ENCODE results near the gene LPP. TPM values are rescaled to one million over a fixed set of nuclear protein-coding genes. Genes with fewer than 3 reads are reported as not detected.

Gene LPP
- total RNA-seq, 1 donor from 2014 or later, result 79.6 TPM

DNA sequence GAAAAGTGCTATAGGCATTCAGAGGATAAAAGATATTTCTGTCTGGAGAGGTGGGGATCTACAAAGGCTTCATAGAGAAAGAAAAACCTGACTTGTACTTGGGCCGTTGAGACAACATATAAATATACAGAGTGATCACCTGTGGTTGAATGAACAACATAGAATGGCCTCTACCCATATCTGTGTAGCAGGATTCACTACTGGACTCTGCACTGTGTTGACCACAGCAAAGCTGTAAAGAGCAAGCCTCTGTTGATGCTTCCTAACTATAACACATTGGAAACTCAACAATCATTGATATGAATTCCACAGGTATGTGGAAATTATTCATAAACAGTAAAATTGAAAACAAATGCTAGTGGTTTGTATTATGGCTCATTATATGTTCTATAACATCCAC is 19.1 kb upstream of the LPP start:
- intact Hi-C loops (cut with micrococcal nuclease), result no loop called here

DNA sequence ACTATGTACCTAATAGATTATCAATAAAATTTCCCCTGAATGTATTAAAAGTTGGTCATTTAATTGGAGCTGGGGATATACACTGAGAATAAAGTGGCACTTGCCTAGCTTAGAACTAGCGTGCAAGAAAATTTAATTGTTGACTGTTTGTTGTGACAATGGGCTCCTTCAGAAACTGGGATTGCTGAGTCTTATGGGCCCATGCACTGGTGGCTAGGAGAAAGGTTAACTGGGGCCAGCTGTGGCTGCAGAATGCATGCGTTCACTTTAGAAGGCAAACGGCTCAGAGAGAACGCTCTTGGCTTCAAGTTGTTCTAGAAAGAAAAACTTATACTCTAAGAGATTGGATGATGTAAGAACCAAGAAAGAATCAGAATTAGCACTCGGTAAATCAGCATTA is 18.7 kb upstream of the LPP start:
- intact Hi-C loops (cut with micrococcal nuclease), result no loop called here

- intact Hi-C loops (cut with micrococcal nuclease), result no loop called here
Measured at GRCh38 chr3:188137051-188137450, 16.9 kb upstream of the LPP start.

DNA sequence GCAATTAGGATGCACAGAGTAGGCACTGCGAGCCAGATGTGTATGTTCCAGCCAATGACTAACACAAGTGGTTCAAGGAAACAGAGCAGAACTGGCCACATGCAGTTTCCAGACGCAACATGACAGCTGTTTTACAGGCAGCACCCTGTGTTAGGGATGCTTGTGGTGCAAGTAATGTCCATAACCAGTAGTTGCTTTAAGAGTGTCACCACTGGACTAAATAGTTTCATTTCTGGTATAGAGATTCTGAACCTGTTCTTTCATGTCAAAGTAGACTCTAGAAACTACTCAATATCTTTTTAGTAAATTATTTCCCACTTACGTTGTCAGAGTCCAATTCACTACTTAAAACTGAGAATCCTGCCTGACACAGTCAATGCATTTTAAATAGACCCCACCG is 14.5 kb upstream of the LPP start:
- intact Hi-C loops (cut with micrococcal nuclease), result no loop called here

GRCh38 chr3:188146219-188146618 is 7.7 kb upstream of the LPP start:
- intact Hi-C loops (cut with micrococcal nuclease), result no loop called here

DNA sequence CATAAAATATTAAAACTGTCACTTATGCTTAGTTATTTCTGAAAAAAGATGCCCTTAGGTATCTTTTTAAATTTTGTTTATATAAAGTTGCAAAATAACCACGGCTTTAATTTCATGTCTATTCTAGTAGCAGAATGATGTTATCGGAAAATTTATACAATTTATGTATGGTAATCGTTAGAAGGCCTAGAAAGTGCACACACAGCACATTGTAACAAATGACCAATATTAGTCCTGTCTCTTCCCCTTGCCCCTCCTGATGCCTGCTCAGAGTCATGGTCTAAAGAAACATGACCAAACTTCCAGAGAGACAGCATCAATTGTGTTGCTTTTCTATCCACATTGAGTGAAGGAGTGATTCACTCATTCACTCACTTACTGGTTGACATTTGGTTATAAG is 6.2 kb upstream of the LPP start:
- intact Hi-C loops (cut with micrococcal nuclease), result no loop called here

DNA sequence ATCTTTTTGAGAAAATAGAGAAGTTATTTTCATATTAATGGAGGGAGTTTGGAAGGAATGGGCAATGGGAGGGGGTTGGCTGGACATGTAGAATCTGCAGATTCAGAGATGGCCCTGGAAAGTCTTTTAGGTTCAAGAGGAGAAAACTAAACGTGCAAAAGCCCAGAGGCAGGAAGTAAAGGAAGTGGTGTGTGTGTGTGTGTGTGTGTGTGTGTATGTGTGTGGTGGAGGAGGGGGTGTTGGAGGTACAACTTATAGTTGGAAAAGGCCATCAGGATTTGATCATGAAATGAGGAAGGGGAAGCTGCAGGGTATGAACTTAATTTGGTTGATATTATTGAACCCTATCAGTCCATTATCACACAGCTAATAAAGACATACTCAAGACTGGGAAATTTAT is 5.6 kb upstream of the LPP start:
- intact Hi-C loops (cut with micrococcal nuclease), result no loop called here

- intact Hi-C loops (cut with micrococcal nuclease), result no loop called here
Measured at GRCh38 chr3:188149587-188149986, 4.4 kb upstream of the LPP start.

- intact Hi-C loops (cut with micrococcal nuclease), result loop anchor here (5.0 to 10.0 kb wide), 4 partner anchors 89 to 981 kb away; no protein-coding TSS in a partner anchor
Measured at GRCh38 chr3:188150982-188151381, 3.0 kb upstream of the LPP start.

- intact Hi-C loops (cut with micrococcal nuclease), result loop anchor here (5.0 to 10.0 kb wide), 4 partner anchors 89 to 981 kb away; no protein-coding TSS in a partner anchor
Measured at GRCh38 chr3:188151438-188151837, 2.5 kb upstream of the LPP start.

DNA sequence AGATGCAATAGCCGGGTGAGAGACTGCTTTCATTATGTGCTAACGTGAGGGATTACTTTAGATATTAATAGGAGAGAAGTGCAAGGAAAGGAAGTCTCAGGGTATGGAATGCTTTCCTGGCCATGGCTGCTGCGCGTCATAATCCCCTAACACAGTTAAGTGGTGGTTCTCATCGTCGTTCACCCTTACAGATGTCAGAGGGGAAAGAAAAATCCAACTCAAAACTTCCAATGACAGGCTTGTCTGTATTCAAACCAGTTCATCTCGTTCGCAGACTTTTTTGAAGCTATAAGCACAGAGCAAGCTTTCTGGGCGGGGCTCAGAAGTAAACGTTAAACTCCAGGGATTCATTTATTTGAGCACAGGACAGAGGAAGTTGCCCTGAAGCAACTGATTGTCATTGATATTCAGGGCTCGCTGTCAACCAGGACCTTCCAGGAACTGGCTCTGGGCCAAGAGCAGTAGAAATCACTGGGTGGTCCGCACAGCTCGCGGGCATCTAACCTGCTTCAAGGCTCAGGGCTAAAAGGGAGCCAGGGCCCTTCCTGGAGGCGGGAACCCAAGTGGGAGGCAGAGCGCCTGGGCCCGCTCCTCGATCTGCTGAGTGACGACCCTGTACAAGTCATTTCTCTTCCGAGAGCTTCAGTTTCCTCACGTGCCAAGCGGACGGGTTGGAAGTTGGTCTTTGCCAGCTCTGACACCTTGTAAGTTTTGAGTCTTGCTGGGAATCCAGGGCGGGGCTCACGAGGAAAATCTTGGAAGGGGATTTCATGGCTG is 1.1 kb upstream of the LPP start:
- intact Hi-C loops (cut with micrococcal nuclease), result loop anchor here (5.0 to 10.0 kb wide), 4 partner anchors 91 to 979 kb away; no protein-coding TSS in a partner anchor

DNA sequence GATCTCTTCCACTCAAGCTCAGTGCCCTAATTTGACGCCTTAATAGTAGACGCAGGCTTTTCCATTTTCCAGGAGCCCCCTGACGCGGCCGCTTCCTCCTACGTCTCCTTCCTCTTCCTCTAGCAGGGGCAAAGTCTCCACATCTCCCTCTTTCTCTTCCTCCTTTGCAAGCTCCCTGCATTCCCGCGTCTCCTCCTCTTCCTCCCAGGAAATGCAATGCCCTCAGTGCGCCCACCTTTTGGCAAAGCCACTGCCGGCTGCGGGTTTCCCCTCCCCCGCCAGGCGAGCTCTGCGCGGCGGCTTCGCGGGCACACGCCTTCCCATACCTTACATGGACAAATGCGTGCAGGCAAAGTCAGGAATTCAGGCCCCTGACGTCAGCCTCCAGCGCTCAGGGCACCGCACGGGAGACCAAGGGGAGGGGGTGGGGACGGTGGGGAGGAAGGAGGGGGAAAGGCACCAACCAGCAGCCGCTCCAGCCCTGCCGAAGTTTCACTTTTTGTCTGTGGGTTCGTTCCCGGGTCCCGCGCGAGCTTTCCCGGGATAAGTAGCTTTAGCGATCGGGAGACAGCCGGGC is 432 bp upstream of the LPP start:
- intact Hi-C loops (cut with micrococcal nuclease), result loop anchor here (1.0 to 10.0 kb wide), 11 partner anchors 17 to 979 kb away; partner anchors contain the start of gene BCL6

DNA sequence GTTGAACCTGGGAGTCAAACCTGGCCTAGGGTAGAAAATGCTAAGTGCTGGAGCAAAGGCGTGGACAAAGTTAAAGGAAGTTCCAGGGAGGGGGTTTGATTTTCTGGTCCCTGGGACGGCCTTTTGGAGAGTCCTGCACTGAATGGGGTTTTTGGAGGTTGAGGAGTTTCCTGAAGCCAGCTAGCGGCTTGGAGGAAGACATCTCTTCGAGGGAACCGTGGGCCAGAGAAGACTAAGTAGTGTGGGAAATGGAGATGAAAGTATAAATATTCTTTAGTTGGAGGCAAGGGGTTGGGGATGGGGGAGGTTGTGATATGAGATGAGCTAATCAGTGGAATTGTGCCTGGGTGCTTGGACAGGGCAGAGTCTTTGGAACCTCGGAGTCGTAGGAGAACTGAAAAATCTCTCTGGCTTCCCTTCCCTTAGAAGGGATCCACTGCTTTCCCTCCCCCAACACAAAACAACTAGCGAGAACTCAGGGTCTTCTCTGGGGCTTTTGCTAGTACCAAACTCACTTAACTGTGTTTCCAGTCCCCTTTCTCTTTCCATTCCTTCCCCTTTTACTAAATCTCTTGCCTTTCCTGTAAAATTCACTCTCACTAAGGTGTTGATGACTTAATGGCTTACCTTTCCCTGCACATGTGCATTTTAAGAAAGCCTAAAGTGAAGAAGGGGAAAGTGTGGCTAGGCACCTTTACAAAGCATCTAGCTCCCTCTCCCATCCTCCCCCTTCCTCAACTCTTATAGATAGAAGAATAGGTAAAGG is 1.0 kb downstream of the LPP start:
- intact Hi-C loops (cut with micrococcal nuclease), result loop anchor here (1.0 to 10.0 kb wide), 11 partner anchors 15 to 977 kb away; partner anchors contain the start of gene BCL6

DNA sequence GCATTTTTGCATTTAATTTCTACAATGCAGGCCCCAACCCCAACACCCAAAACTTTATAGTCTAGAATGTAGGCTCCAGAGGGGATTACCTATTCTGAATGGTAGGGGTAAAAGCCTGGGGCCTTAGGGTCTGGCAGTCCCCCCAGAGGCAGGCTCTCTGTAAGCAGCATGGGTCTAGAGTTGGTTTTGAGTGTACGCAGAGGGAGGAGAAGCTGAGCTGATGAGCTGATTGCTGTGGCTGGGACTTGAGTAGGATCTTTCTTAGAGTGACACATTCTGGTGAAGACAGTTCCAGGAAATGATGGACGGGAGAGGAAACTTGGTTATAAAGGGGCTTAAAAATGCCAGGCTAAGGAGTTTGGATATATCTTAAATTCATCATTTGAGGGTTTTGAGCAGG is 2.1 kb downstream of the LPP start:
- intact Hi-C loops (cut with micrococcal nuclease), result loop anchor here (10.0 kb wide), 1 partner anchor 799 kb away; no protein-coding TSS in a partner anchor

DNA sequence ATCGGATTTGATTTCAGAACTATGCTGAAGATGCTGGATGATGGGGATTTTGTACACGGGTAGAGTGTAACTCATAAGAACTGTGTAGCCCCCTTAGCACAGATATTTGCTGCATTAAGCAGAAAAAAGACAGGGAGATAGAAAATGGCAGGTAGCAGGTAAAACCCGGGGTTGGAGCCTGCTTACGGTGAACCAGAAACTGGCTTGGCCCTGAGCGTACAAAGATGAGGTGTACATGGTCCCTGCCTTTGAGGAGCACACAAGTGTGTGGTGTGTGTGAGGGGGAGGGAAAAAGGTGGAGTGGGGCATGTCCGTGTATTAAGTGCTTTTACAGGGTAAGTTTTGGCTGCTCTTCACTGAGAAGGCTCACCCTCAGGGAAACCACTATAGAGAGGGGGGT is 3.5 kb downstream of the LPP start:
- intact Hi-C loops (cut with micrococcal nuclease), result loop anchor here (10.0 kb wide), 1 partner anchor 797 kb away; no protein-coding TSS in a partner anchor

GRCh38 chr3:188157971-188158370 is 4.0 kb downstream of the LPP start:
- intact Hi-C loops (cut with micrococcal nuclease), result loop anchor here (10.0 kb wide), 1 partner anchor 797 kb away; no protein-coding TSS in a partner anchor

- intact Hi-C loops (cut with micrococcal nuclease), result loop anchor here (10.0 kb wide), 1 partner anchor 796 kb away; no protein-coding TSS in a partner anchor
Measured at GRCh38 chr3:188158731-188159310, 4.9 kb downstream of the LPP start.

GRCh38 chr3:188160751-188161150 is 6.8 kb downstream of the LPP start:
- intact Hi-C loops (cut with micrococcal nuclease), result no loop called here

GRCh38 chr3:188164248-188164687 is 10.3 kb downstream of the LPP start:
- intact Hi-C loops (cut with micrococcal nuclease), result no loop called here

GRCh38 chr3:188165596-188165995 is 11.6 kb downstream of the LPP start:
- intact Hi-C loops (cut with micrococcal nuclease), result no loop called here

GRCh38 chr3:188166441-188166840 is 12.5 kb downstream of the LPP start:
- intact Hi-C loops (cut with micrococcal nuclease), result no loop called here

Data from T-helper 2 cell treated with Interferon-gamma antibody and Interleukin-4, amounts not matched to agents 100 ng/mL and 5 ng/mL, for 36 hours (primary cell).